ENCODE measurements around the gene SCN7A. TPM values are rescaled to one million over a fixed set of nuclear protein-coding genes. Genes with fewer than 3 reads are reported as not detected.

SCN7A gene
- total RNA-seq, 1 donor from 2014 or later, result 0.36 TPM

DNA sequence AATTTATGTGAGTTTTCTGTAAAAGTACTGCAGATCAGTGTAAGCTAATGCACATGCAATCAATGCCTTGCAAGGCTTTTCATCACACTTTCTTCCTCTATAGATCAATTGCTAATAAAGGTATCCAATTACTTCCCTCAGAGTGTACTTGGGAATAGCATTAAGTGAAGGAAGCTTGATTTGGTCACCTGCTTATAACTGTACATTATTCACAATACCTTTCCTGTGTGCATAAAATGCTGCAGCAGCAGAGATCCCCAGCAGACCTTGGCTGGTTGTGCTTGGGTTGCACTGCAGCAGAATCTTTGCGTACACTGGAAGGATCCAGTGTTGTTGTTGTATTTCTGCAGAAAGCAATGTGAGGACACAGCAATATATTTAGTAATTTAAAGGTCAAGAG lies 99.8 kb downstream of the SCN7A start:
- Histone ChIP-seq H3K4me2 (ENCODE audit: low read length) (no peak overlapping the region), H3K27me3 (ENCODE audit: insufficient read depth, low read length) (no peaks in the 10 kb centered on the region), H3K4me3 (ENCODE audit: insufficient read depth, low read depth, low read length) (no peak overlapping the region), H4K20me1 (ENCODE audit: insufficient read depth, low read length) (no peaks in the 10 kb centered on the region), H3K36me3 (ENCODE audit: insufficient read depth, low read length) (no peaks in the 10 kb centered on the region), H3K79me2 (ENCODE audit: insufficient read depth, low read length) (no peaks in the 10 kb centered on the region), H3K9me3 (ENCODE audit: insufficient read depth, low read depth, low read length) (no peaks in the 10 kb centered on the region), H3K9ac (ENCODE audit: low read length) (no peak overlapping the region), H2AFZ (ENCODE audit: low read depth, low read length) (no peak overlapping the region), H3K4me1 (ENCODE audit: insufficient read depth, low read length) (no peaks in the 10 kb centered on the region), H3K27ac (ENCODE audit: low read depth, low read length) (no peak overlapping the region)
- no peaks in the 10 kb centered on the region for H3K4me1 Mint-ChIP-seq (ENCODE audit: low read depth, unreplicated experiment)
- H3K27ac Mint-ChIP-seq (ENCODE audit: unreplicated experiment), result no peak overlapping the region
- FAIRE-seq (no peak), DNase-seq (ENCODE audit: low read depth) (no peak)
- H3K36me3 Mint-ChIP-seq (ENCODE audit: low read depth, unreplicated experiment), result no peaks in the 10 kb centered on the region
- no peaks in the 10 kb centered on the region for H3K9me3 Mint-ChIP-seq (ENCODE audit: unreplicated experiment)
- H3K4me3 Mint-ChIP-seq (ENCODE audit: unreplicated experiment), result no peak overlapping the region
- H3K27me3 Mint-ChIP-seq (ENCODE audit: low read depth, unreplicated experiment), result no peaks in the 10 kb centered on the region
- TF ChIP-seq, protein P1, sequence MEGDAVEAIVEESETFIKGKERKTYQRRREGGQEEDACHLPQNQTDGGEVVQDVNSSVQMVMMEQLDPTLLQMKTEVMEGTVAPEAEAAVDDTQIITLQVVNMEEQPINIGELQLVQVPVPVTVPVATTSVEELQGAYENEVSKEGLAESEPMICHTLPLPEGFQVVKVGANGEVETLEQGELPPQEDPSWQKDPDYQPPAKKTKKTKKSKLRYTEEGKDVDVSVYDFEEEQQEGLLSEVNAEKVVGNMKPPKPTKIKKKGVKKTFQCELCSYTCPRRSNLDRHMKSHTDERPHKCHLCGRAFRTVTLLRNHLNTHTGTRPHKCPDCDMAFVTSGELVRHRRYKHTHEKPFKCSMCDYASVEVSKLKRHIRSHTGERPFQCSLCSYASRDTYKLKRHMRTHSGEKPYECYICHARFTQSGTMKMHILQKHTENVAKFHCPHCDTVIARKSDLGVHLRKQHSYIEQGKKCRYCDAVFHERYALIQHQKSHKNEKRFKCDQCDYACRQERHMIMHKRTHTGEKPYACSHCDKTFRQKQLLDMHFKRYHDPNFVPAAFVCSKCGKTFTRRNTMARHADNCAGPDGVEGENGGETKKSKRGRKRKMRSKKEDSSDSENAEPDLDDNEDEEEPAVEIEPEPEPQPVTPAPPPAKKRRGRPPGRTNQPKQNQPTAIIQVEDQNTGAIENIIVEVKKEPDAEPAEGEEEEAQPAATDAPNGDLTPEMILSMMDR (IDR thresholded peaks at IDR 0.05; ENCODE audit: insufficient read depth, low read depth, low read length), result no peak
- TF ChIP-seq EZH2 (IDR thresholded peaks at IDR 0.05; ENCODE audit: insufficient read depth, low read length), result no peak

DNA sequence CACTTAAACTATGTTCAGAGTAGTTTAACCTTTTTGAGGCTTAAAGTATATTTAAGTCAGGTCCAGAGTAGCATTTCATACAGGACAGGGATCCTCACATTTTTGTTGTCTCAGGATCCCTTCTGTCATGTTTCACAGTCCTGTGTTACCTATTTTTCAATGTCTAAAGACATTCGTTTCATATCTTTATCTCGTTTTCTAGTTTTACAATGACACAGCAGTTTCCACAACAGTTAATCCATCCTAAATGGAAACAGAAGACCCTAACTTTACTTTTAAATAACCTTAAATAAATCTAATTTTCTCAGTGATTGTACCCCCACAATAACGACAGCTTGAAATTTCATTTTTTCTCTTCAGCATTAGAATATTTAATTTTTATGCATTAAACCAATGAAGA lies 101.0 kb downstream of the SCN7A start:
- FAIRE-seq (no peak), DNase-seq (ENCODE audit: low read depth) (no peak)
- no peak overlapping the region for H3K4me3 ChIP-seq (ENCODE audit: insufficient read depth, low read depth, low read length)
- H2AFZ ChIP-seq (ENCODE audit: low read depth, low read length), result no peak overlapping the region
- no peak overlapping the region for H3K4me2 ChIP-seq (ENCODE audit: low read length)
- H3K9ac ChIP-seq (ENCODE audit: low read length), result no peak overlapping the region
- no peaks in the 10 kb centered on the region for H3K4me1 ChIP-seq (ENCODE audit: insufficient read depth, low read length)
- no peaks in the 10 kb centered on the region for H3K79me2 ChIP-seq (ENCODE audit: insufficient read depth, low read length)
- H3K27me3 Mint-ChIP-seq (ENCODE audit: low read depth, unreplicated experiment), result no peaks in the 10 kb centered on the region
- no peaks in the 10 kb centered on the region for H3K36me3 Mint-ChIP-seq (ENCODE audit: low read depth, unreplicated experiment)
- H4K20me1 ChIP-seq (ENCODE audit: insufficient read depth, low read length), result no peaks in the 10 kb centered on the region
- no peak overlapping the region for H3K27ac ChIP-seq (ENCODE audit: low read depth, low read length)
- no peaks in the 10 kb centered on the region for H3K4me1 Mint-ChIP-seq (ENCODE audit: low read depth, unreplicated experiment)
- no peaks in the 10 kb centered on the region for H3K9me3 Mint-ChIP-seq (ENCODE audit: unreplicated experiment)
- no peak overlapping the region for H3K27ac Mint-ChIP-seq (ENCODE audit: unreplicated experiment)
- TF ChIP-seq, protein P1 (IDR thresholded peaks at IDR 0.05; ENCODE audit: insufficient read depth, low read depth, low read length), result no peak
- TF ChIP-seq EZH2 (IDR thresholded peaks at IDR 0.05; ENCODE audit: insufficient read depth, low read length), result no peak
- no peaks in the 10 kb centered on the region for H3K36me3 ChIP-seq (ENCODE audit: insufficient read depth, low read length)
- no peaks in the 10 kb centered on the region for H3K27me3 ChIP-seq (ENCODE audit: insufficient read depth, low read length)
- H3K4me3 Mint-ChIP-seq (ENCODE audit: unreplicated experiment), result no peak overlapping the region
- no peaks in the 10 kb centered on the region for H3K9me3 ChIP-seq (ENCODE audit: insufficient read depth, low read depth, low read length)

DNA sequence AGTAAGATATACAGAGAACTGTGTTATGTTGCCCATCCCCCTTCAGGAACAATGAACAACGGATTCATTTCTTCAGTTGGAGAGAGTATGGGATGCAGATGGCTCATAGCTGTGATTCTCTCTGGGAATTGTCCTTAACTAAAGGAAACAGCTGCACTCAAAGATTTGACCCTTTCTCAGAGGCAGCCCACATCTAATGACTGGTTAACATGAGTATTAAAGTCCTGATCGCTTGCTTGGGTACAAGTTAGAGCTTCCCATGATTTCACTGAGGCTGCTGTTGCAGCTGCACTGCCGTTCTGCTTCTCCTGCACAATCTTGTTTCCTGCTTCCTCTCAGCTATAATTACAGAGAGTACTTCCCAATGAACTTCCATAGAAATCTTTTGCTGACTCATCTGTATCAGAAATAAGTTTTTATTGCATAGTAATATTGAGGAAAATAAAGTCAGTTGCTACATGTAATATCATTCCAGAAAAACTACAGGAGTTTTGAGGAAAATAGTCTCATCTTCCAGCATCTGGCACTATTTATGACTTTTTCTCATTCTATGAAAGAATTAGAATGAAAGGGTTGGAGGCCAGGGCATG lies 105.5 kb downstream of the SCN7A start:
- FAIRE-seq, result no peak
- H2AFZ ChIP-seq (ENCODE audit: low read depth, low read length), result no peak overlapping the region
- H3K4me2 ChIP-seq (ENCODE audit: low read length), result no peak overlapping the region

More for the DNA sequence above, 105.5 kb downstream of the SCN7A start:
- Mint-ChIP-seq H3K9me3 (ENCODE audit: unreplicated experiment) (no peaks in the 10 kb centered on the region), H3K27ac (ENCODE audit: unreplicated experiment) (no peak overlapping the region), H3K36me3 (ENCODE audit: low read depth, unreplicated experiment) (no peaks in the 10 kb centered on the region), H3K4me3 (ENCODE audit: unreplicated experiment) (no peak overlapping the region), H3K27me3 (ENCODE audit: low read depth, unreplicated experiment) (no peaks in the 10 kb centered on the region), H3K4me1 (ENCODE audit: low read depth, unreplicated experiment) (no peaks in the 10 kb centered on the region)
- Histone ChIP-seq H3K27ac (ENCODE audit: low read depth, low read length) (no peak overlapping the region), H3K36me3 (ENCODE audit: insufficient read depth, low read length) (no peaks in the 10 kb centered on the region), H3K79me2 (ENCODE audit: insufficient read depth, low read length) (no peaks in the 10 kb centered on the region), H4K20me1 (ENCODE audit: insufficient read depth, low read length) (no peaks in the 10 kb centered on the region), H3K4me1 (ENCODE audit: insufficient read depth, low read length) (no peaks in the 10 kb centered on the region), H3K9me3 (ENCODE audit: insufficient read depth, low read depth, low read length) (no peaks in the 10 kb centered on the region), H3K27me3 (ENCODE audit: insufficient read depth, low read length) (no peaks in the 10 kb centered on the region), H3K4me3 (ENCODE audit: insufficient read depth, low read depth, low read length) (no peak overlapping the region), H3K9ac (ENCODE audit: low read length) (no peak overlapping the region)
- no peak for DNase-seq (ENCODE audit: low read depth)
- no peak for TF ChIP-seq EZH2 (IDR thresholded peaks at IDR 0.05; ENCODE audit: insufficient read depth, low read length)
- TF ChIP-seq, protein P1 (IDR thresholded peaks at IDR 0.05; ENCODE audit: insufficient read depth, low read depth, low read length), result no peak
